Erythroblast (primary cell): ENCODE results near the gene STEAP1.

ENCODE experiments used
- DNase-seq, 2 experiments: peaks; one replicate each; lab custom pipeline; 2025; lab: John Stamatoyannopoulos, UW
- GATA1 ChIP-seq: IDR thresholded peaks from 2 replicates; pipeline ENCODE4 v1.6.1; 2011; ENCODE audit warnings: low read depth, mild to moderate bottlenecking, control low read depth, low read length, moderate library complexity
- POLR2A ChIP-seq: IDR thresholded peaks from 2 replicates; pipeline ENCODE4 v1.6.1; 2011; ENCODE audit warnings: mild to moderate bottlenecking, low read length

Gene STEAP1

DNA sequence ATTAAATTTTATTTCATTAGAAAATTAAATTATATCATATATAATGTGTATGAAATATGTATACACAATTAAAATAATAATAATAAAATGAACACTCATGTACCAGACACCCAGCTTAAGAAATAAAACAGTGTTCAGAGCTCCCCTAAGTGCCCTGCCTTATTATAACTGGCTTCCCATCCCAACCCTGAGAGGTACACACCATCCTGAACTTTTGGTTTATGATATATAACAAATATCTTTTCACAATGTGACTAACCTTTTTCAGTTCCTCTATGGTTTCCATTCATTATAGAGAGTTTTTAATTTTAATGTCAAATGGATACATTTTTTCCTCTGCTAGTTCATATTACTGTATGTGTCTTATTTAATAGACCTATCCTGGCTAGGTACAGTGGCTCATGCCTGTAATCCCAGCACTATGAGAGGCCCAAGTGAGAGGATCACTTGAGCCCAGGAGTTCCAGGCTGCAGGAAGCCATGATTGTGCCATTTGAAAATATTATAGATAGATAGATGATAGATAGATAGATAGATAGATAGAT, 33.3 kb downstream of the STEAP1 start:
- no peak for DNase-seq
- TF ChIP-seq POLR2A (no peak), GATA1 (no peak)

- TF ChIP-seq GATA1 (no peak), POLR2A (no peak)
- DNase-seq = no peak
These were observed 34.0 kb downstream of the STEAP1 start for GRCh38 chr7:90188281-90188680.

DNA sequence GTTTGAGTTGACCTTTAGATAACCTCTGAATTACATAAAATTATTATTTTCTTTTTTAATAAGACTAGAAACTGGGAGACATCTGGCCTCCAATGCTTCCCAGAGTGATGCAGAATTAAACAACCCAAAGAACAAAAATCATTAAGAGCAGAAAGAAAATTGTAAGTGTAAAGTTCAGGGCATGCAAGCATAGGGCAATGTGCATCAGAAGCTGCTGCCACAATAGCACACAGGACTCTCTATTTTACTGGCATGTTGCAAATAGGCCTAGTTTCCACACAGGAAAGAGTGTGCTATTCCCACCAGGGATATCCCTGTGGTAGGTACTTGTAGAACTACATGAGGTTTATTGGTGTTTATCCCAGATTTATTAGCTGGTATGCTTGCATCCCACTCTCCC, 36.7 kb downstream of the STEAP1 start:
- TF ChIP-seq GATA1 = no peak
- no peak for TF ChIP-seq POLR2A
- no peak for DNase-seq

GRCh38 chr7:90191648-90192047, 37.4 kb downstream of the STEAP1 start:
- TF ChIP-seq POLR2A = no peak
- no peak for TF ChIP-seq GATA1
- no peak for DNase-seq

DNA sequence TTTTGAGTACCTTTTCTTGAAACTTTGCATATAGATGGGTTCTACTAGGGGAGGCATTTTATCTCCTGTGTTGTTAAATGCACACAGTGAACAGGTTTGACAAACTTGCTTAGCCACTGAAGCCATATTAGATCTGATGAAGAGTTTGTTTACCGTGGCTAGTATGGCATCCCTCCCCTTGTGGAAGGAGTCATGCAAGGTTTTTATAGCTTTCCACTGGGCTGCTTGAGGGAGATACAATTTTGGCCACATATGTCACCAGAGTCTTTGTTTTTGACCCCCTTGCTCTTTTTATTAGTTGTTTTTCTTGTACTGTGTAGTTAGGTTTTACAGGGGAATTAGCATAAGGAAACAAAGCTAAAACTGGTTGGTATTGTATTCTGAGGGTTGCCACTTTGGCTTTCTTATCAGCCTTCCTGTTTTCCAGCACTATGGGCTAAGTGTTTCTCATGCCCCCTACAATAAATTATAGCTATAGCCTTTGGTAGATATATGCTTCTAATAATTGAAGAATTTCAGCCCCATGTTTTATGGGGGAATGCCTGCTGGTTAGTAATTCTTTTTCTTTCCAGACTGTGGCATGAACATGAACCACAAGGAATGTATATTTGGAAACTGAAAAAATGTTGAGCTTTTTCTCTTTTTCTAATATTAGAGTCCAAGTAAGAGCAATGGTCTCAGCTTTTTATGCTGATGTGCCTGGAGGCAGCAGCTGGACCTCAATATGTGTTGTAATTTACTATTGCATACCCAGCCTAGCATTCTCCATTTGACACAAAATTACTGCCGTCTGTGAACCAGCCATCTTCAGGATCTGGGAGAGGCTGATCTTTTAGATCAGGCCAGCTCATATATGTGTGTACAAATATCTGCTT, 38.8 kb downstream of the STEAP1 start:
- TF ChIP-seq POLR2A (no peak), GATA1 (no peak)
- DNase-seq = no peak

GRCh38 chr7:90194911-90195809, 40.9 kb downstream of the STEAP1 start:
- DNase-seq = no peak
- TF ChIP-seq GATA1 (no peak), POLR2A (no peak)

- TF ChIP-seq GATA1 (no peak), POLR2A (no peak)
- no peak for DNase-seq
These were observed 47.4 kb downstream of the STEAP1 start for GRCh38 chr7:90201500-90202195.

DNA sequence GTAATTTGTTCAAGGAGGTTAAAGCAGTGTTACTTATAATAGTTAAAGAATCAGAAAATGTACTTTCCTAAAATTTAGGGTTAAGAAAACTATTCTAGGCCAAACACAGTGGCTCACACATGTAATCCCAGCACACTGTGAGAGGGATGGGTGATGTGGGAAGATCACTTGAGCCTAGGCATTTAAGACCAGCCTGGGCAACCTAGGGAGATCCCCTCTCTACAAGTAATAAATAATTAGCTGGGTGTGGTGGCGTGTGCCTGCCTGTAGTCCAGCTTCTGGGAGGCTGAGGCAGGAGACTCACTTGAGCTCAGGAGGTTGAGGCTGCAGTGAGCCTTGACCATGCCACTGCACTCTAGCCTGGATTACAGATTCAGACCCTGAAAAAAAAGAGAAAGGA, 53.7 kb downstream of the STEAP1 start:
- TF ChIP-seq GATA1 (no peak), POLR2A (no peak)
- DNase-seq = no peak

DNA sequence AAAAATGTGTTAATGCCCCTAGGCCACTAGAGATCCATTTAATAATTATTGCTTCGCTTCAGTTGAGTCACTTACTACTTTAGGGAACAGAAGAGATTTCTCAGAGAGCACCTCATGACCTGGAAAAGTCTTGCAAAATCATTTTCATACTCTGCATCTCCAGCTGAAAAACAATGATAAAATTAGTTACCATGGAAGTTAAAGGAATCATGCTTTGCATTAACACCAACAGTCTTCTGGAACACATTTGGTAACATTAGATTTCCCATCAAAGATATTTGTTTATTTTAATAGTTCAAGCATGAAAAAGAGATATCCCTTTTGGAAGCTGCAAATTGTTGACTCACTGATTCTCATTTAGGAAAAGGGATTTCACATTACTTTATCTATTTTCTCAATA, 55.5 kb downstream of the STEAP1 start:
- no peak for DNase-seq
- no peak for TF ChIP-seq GATA1

DNA sequence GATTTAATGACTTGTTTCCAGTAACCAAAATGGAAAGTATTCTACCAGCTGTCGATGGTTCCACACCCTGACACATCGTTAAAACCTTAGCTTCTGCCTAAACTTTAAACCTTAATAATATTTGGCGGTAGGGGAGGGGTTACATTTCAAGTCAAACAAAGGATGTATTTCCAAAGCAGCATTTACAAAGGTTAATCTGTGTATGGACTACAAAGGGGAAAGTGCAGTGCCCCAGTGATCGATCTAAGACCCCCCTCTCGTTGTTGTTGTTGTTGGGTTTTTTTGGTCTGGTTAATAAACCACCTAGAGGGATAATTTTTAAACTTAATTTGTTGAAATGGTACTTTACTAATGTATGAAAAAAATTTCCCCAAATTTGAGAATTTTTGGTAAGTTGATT, 56.2 kb downstream of the STEAP1 start:
- TF ChIP-seq POLR2A = no peak
- no peak for TF ChIP-seq GATA1
- no peak for DNase-seq

DNA sequence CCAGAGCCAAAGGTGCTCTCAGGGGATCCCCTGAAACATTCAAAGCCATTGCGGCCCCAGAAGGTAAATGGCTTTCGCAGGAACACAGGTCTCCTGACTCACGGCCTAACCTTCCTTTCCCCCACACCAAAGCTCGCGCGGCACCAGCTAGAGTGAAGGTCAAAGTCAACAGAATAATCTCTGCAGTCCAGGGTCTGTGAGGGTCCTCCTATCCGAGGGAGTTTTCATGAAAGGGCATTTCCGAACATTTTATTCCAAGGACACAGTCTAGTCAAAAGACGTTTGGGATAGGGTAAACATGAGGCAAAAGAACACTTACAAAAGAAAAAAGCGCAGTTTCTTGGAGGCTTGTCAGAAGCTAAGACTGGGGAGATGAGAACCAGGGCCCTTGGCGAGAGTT, 56.7 kb downstream of the STEAP1 start:
- TF ChIP-seq POLR2A (no peak), GATA1 (no peak)
- no peak for DNase-seq

DNA sequence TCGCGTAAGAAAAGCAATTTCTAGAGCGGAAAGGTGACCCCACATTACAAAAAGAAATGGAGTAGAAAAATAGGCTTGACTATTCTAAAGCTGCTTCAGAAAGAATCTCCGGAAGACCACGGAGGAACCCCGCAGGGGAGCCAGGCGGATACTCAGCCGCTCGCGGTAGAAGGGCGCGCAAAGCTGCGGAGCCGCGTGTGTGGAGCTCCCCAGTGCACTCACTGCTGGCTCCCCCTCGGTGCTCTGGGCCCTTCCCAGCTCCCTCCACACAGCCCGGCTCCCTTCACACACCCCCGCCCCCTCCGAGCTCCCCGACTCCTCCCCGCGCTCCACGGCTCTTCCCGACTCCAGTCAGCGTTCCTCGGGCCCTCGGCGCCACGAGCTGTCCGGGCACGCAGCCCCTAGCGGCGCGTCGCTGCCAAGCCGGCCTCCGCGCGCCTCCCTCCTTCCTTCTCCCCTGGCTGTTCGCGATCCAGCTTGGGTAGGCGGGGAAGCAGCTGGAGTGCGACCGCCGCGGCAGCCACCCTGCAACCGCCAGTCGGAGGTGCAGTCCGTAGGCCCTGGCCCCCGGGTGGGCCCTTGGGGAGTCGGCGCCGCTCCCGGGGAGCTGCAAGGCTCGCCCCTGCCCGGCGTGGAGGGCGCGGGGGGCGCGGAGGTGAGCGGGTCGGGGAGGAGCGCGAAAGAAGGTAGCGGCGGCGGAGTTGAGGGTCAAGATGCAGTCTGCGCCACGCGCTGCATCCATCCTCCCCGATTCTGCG, 57.3 kb downstream of the STEAP1 start, which contains the start of gene STEAP2:
TSS of gene STEAP2 (plus strand) at position 350 of the 758 bp plus-strand sequence. CDS start 13,343 bp downstream, outside the sequence.
- DNase-seq = peak; percentile 6 to 20
- TF ChIP-seq GATA1 (no peak), POLR2A (no peak)
